CD4-positive, alpha-beta T cell treated with Interleukin-12 subunit alpha and Interleukin-12 subunit beta, for 1 hour (primary cell): ENCODE measurements around the gene APBB2.

Experiments used
- DNase-seq: peaks from one replicate; pipeline ENCODE4 v3.0.0-alpha.2; 2020

APBB2 gene

DNA sequence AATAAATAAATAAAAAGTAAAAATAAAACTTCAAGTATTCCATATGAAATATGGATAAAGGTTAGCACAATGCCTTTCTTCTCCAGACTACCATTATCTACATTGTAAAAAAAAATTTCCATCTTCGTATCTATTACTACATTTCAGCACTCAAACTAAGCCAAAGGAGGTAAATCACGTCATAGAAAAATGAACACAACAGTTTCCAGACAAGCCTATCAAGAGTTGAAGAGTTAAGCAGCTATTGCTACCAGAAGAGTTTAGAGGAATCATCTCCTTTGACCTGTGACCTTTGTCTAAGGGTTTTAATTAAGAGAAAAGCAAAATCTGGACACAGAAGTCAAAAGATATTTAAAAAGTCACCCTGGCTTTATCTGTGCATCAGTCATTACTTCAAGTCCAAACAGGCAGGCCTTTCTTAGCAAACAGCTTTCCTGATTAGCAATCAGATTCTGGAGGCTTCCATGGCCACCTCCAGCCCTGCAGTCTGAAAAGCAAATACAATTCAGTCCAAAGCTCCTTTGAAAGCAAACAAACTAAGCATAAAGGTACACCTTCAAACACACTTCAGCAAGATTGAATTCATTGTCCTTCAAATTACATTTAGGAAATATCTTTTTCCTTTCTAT lies 82.2 kb downstream of the APBB2 start:
- no peak for DNase-seq

DNA sequence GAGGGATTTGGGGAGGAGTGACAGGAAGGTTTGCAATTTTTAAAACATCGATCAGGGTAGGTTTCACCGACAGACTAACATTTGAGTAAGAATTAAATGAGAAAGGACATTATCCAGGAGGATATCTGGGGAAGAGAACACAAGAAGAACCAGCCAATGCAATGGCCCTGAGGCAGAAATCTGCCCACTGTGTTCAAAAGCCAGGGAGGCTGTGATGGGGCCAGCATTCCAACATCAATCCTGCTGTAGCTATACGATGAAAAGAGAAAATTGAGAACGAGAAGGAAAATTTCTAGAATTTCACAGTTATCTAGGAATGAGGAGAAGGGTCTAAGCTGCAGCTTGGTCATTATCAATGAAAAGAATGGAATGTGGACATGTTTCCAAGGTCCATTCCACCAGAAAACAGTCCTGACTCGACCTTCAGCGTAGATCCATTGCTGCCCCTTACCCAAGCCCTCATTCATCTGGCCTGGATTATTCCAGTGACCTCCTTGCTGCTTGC lies 84.4 kb downstream of the APBB2 start:
- no peak for DNase-seq

DNA sequence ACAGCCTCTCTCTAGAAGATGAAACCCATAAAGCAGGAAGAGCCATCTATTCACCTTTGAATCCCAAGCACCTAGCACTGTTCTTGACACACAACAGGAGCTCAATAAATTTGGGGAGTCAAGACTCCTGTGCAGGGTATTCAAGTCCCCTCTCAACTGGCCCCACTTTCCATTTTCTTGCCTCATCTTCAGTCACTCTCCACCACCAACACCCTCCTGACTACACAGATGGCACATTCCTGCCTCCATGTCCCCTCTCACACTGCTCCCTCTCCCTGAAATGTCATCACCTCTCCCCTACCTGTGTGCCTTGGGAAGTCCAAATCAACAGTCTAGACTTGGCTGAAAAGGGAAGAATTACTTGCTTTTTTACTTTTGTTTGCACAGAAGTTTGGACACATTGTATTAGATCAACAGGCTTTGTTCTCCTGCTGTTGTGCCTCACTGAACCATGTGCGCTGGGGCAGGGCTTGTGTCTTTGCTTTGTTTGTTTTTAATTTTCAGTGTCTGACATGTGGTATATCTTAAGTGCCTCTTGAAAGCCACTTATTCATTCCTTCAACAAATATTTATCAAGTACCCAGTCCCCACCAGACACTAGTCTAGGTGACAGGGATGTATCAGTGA lies 85.1 kb downstream of the APBB2 start:
- no peak for DNase-seq

DNA sequence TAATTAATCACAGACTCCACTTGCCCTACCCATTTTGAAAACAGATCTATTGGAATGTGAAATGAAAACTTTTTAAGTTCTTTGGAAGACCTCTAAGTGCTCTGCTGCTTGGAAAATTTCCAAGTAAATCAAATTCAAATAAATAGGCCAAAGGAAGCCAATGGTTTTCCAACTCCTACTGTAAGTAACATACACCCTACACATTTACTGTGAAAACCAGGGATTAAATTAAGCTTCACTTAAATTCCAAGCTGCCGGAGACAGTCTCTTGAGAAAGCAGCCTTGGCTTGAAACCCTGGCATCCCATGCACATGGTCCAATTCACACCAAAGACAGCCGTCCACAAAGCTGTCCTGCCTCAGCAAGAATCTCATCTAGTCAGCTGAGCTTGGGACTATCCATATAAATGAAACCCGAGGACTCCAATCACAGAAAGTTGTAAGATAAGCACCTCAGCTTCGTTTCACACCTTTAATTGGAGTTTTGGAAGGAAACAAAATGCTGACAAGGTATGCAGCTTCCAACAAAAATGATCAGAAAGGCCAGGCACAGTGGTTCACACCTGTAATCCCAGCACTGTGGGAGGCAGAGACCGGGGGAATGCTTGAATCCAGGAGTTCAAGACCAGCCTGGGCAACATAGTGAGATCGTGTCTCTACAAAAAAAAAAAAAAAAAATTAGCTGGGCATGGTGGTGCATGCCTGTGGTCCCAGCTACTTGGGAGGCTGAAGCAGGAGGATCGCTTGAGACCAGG lies 88.6 kb downstream of the APBB2 start:
- no peak for DNase-seq

DNA sequence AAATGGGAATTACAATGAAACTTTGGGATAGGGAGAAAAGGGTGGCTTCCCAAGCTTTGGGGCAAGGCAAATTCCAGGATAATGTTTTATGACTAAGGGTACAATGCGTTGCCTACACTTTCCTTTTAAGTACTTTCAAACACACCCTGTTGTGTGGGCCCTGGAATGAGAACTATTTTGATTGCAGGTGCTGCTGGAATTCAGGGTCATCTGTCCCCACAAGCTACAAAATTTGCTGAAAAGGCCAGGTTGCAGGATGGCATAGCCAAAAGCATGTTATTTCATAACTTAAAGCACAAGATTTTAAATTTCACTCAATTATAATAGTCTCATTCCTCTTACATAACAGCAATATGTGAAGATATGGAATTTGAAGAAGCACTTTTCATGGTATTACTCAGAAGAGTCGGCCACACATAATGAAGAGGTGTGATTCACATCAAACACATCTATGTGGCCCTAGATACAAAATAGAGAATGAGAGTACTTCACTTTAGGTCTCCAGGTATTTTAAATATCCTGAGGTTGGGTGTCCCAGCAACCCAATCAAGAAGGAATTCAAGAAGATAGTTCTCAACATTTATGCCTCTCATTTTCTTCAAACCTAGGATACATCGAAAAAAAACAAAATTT lies 89.3 kb downstream of the APBB2 start:
- no peak for DNase-seq

DNA sequence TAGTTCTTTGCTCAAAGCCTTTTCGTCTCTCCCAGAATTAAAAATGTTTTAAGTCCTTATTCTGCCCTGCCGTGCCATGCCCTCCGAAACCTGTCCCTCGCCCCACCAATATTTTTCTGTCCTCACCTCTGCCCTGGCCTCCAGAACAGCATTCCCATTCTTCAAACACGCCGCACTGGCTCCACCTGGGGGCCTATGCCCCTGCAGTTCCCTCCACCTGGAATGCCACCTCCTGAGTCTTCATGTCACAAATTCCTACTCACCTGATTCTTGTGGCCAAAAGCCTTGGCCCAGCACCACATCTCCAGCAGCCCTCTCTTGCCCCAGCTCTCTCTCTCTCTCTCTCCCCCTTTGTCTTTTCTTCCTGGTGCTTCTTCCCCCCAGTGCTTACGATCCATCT lies 91.6 kb downstream of the APBB2 start:
- no peak for DNase-seq

DNA sequence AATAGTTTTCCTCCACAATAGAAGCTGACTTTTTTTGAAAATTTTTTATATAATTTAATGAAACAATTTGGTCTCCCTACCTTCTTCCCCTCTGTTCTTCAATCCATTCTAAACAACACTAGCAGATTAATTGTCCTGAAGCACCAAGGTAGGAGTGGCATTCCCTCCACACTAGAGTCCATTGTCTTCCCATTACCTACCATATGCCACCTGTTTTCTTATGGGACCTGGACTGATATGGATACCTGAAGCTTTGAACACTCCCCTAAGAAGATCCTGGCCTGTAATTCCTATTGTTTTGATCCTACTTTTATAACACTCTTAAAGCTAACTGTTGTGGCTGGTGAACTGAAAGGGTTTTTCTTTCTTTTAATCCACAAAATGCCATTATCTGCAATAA lies 92.0 kb downstream of the APBB2 start:
- DNase-seq, result no peak

DNA sequence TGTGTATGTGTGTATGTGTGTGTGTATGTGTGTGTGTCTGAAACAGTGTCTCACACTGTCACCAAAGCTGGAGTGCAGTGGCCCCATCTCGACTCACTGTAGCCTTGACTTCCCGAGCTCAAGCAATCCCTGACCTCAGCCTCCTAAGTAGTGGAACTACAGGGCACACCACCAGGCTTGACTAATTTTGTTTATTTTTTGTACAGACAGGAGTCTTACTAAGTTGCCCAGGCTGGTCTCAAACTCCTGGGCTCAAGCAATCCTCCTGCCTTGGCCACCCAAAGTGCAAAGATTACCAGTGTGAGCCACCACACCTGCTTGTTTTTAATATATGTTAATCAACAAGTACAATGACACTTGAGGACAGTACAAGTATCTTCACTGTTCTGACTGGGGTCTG lies 92.4 kb downstream of the APBB2 start:
- DNase-seq, result no peak

DNA sequence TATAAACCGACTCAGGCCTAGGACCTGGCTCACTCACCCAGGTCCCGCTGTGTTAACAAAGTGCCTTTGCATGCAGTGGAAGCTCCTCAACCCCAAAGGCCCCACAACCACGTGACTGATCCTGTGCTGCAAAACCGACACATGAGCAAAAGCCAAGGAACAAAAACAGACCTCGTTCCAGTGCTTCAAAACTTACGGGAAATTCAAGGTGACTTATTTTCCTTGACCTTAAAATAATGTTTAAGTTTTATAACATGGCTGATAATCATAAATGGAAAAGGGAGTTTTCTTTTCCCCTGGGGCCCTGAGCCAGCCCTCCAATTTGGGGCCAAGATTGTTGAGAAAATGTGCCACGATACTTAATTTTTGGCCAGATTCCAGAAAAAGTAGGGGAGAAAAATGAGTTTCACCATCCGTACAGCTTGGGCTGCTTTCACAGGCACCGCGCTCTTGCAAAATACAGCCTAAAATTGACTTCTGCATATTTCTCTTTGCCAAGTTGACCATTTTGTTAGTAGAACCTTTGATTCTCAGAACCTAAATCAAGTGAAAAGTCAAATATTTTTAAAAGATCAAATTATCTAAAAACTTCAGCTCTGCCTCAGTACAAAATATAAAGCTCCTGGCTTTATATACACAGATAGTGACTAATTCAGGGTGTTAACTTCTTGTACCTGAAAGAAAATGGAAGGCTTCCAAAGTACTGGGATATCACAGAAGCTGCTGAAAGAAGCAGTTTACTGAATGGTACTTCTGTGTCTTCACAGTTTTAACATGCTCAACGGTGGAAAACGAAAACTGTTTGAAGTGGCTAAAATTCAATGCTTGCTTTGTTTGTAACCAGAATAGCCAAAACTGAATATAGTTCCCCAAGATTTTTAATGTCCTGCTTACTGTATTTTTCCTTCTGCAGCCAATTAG lies 93.8 kb downstream of the APBB2 start:
- DNase-seq, result no peak

DNA sequence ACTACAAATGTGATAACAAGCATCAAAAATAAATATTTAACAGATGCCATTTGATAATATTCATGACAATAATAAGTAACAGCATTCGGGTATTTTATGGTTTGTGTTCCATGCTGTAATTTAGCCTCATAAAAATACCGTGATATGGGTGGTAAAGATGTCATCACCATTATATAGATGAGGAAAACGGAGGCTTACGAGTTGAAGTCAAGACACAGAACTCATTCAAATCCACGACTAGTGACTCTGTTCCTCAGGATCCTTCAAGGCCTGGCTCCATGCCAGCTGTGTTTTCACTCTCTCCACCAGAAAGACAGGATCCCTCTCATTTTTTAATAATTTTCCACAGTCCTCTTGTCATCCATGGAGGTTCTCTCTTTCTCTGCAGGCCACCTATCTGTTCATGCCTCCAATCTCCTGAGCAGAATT lies 94.5 kb downstream of the APBB2 start:
- no peak for DNase-seq

DNA sequence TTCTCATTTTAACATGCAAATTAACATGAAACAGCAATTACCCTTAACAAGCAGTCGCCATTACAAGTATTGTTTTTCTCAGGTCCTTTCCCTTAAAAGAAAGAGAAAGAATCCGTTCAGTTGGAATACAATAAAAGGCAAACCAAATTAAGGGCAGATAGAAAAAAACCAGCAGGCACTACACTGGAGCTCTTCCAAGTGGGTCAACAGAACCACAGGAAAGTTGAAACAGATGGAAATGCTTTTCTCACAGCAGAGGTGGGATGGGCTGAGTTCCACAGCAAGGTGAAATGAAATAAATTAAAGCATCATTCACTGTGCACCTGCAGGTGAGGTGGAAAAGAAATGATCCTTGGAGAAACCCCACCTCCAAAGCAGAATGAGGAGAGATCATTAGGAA lies 102.6 kb downstream of the APBB2 start:
- no peak for DNase-seq

DNA sequence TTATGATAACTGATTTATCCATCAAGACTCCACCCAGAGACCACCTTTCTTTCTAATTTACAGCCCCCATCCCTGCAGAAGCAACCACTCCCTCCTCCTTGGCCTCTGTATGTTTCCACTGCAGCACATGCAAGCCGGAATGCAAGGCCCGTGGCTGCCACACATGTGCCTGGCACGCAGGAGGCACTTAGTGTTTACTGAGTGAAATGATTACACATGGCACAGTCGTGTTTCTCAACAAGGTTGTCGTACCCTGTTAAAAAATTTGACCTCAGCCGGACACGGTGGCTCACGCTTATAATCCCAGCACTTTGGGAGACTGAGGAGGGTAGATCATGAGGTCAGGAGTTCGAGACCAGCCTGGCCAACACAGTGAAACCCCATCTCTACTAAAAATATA lies 104.3 kb downstream of the APBB2 start:
- DNase-seq, result no peak

DNA sequence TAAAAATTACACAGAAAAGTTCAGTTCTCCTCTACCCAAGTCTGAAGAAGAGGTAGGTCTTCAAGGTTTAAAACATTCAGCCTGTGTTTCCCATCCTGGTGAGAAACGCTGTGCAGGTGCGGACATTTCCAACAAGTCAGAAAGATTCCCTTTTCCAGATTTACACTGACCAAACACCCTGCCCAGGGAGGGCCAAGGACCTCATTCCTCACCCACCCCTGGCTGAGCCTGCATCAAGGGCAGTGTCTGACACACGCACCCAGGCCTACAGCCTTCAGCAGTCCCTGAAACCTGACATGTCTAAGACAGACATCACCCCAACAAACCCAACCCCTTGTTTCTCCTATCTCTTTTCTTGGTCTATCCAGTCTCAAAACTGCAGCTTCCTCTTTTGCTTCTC lies 105.9 kb downstream of the APBB2 start:
- no peak for DNase-seq

DNA sequence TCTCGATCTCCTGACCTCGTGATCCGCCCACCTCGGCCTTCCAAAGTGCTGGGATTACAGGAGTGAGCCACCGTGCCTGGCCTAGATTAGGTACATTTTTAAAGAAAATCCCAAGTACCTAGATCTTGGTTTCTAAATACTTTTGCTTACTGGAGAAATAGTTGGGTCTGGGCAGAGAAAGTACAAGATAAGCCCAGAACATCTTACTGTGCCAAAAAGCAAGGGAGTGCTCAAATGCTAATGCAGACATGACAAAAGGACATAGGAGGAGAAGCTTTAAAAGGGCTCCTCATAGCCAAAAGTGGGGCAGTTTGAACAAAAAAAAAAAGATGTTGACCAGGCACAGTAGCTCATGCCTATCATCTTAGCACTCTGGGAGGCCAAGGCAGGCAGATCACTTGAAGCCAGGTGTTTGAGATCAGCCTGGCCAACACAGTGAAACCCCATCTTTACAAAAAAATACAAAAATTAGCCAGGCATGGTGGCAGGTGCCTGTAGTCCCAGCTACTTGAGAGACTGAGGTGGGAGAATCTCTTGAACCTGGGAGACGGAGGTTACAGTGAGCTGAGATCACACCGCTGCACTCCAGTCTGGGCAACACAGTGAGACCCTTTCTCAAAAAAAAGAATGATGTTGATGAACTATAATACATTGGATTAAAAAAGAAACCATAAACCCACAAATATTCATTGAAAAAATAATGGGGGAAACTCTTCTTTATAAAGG lies 107.5 kb downstream of the APBB2 start:
- no peak for DNase-seq

DNA sequence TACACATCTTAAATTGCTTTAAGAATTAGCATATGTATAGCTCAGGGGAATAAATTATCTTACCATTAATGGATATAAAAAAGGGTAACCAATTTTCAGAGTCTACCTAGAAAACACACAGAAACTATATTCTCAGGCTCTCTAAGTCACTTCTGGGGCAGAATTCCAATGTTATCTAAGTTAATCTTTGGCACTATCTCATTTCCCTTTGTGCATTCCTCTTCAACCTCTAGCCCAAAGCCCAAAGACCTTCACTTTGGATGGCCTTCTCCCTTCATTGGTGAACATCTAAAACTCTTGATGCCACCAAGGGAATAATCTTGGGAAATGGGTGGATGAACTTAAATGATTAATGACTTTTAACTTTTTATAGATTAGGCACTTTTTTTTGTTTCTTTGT lies 108.3 kb downstream of the APBB2 start:
- DNase-seq, result no peak

DNA sequence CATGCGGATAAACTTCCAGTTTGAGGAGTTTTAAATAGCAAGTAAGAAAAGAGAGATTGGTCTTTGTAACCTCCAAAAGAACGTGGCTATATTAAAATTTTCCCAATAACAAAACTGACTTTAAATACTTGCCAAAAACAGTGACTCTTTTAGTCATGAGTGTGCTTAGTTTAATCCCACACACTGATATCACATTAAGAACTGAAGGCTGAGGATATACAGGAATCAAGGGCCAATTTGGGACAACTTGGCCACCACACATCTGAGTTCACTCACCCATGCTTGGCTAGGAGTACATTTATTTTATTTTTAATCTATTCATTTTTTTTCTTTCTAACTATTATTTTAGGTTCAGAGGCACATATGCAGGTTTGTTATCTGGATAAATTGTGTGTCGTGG lies 110.2 kb downstream of the APBB2 start:
- no peak for DNase-seq

DNA sequence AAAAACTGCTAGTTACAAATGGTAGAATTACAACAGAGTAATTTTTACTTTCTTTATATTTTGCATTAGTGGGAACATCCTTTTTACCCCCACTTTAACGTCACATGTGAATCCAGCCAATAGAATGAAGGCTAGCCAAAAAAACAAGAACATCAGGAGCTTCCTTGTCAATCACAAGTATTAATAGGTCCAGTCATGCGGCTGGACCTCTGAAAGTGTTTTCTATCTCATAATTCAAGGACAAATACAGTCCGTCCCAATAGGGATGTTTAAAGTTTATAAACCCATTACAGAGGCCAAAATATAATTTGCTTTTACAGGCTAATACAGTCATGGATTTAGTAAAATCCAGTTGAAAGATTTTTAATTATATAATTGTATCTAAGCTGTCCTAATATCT lies 110.7 kb downstream of the APBB2 start:
- DNase-seq, result no peak

DNA sequence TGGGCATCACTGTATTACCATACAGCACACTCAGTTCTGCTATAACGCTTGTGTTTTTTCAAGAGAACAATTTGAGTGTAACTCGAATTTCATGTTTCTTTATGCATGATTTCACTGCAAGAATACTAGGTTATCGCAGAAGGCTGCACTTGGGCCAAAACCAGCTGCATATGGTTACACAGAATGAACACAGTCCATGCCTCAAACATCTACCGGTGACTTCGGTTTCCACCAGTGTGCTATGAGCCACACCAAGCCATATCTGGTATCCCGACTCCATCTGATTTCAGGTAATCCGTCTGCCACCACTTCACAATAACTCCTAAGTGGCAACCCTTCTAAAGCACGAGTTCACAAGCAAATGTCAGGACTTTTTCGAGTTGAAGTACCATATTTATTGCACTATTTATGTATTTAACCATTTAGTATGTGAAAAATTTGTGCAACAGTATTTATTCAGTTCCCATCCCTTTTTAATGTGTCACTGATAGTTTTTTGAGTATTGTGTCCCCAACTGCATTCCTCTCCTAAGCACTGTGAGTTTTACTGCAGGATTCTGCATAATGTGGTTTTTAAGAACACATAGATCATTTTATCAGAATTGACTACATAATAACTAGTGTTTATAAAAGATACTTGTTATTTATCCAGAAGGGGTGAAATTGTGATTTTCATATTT lies 111.8 kb downstream of the APBB2 start:
- DNase-seq, result no peak

DNA sequence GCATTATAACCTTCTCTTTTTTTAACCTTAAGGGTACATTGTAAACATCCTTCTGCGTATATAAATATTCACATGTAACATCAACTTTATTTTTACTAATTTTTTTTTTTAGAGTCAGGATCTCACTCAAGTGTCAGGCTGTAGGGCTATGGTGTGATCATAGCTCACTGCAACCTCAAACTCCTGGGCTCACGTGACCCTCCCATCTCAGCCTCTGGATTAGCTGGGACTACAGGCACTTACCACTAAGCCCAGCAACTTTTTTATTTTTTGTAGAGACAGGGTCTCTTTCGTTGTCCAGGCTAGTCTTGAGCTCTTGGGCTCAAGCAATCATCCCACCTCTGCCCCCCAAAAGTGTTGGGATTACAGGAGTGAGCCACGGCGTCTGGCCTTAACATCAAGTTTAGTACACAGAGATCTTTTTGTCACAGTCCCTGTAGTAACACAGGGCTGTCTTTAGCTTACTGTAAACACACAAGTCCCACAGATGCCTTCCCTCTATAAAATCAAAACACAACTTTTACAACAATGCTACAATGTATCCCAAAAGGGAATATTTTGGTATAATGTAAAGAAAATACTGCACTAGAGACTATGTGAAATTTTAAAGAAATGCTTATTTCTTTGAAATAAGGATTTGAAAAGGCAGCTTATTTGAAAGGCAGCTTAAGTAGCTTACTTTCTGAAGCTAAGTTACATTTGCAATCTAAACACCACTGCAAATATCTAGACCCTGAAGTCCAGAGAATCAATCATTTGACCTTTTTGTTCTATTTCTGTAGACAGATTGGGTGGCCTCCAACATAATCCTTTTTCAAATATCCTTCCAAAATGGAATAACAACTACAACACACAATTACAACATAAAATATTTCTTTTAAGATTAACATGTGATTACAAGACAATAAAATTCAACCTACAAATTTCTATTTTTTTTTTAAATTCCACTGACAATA lies 116.0 kb downstream of the APBB2 start:
- no peak for DNase-seq

DNA sequence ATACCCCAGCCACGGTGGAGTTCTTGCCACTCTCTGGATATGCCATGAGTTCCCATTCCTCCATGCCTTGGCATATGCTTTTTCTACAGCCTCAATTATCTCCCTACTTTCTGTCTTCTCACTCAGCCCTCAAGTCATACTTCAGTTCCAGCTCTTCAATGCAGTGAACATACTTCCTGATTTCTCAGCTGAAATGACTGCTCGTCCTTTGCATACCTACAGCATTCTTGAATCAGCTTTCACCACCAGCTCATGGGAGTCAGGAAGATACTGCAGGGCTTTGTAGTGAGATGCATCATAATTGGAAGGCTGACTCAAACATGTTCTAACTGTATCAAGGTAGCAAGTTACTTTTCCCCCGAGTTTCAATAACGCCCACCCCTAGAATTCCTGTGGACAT lies 118.4 kb downstream of the APBB2 start:
- no peak for DNase-seq
